ENCODE results near the gene IFIT1.
"Not testable (repeated sequence)": the region's sequence is repeated elsewhere in the genome, so short reads cannot be mapped to it uniquely, and the experiment has no call there.

Gene IFIT1

DNA sequence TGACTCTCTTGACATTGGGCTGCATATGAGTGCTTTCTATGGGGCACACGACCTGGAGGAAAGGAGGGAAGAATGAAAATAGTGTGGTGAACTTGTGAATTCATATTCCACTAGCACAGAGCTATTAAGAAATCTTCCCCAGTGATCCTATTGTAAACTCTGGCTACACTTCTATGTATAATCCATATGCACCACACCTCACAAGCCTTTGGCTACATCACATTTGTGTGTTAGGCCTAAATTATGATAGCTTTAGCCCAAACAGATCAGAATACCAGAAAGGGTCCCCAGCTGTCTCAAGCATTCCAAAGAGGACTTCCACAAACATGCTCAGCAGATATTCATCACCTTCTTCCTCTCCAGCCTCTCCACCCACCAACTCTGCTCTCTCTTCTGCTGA lies 24.3 kb upstream of the IFIT1 start:
- no peak for DNase-seq

GRCh38 chr10:89369156-89370105 lies 23.0 kb upstream of the IFIT1 start:
- DNase-seq = no peak

GRCh38 chr10:89371079-89371478 lies 21.3 kb upstream of the IFIT1 start:
- DNase-seq = no peak

- no peak for DNase-seq
These were observed 20.4 kb upstream of the IFIT1 start for GRCh38 chr10:89371987-89372386.

GRCh38 chr10:89373916-89374711 lies 18.3 kb upstream of the IFIT1 start:
- DNase-seq = no peak

GRCh38 chr10:89374713-89375141 lies 17.7 kb upstream of the IFIT1 start:
- no peak for DNase-seq

GRCh38 chr10:89377705-89378637 lies 14.5 kb upstream of the IFIT1 start, which contains the start of gene IFIT1B:
IFIT1B (plus strand) TSS chr10:89378056; CDS start chr10:89378136, 80 bp downstream.
- DNase-seq = no peak

- no peak for DNase-seq
These were observed 13.3 kb upstream of the IFIT1 start for GRCh38 chr10:89379103-89379502.

DNA sequence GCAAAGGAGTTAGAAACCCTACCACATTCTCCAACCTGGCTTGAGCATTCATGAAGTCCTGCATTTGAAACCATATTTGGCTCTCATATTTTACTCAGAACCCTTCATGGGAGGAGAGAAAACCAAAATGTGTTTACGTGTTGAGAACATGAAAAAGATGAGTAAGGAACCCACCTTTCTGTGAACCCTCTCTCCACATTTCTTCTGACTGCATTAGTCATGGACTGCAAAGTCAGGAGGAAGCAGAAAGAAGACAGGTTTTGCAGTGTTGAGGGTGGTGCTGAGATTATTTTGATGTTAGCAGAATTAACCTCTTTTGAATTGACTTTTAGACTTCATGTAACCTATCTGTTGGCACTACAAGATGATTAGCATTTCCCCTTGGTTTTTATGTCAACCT lies 9.7 kb upstream of the IFIT1 start:
- no peak for DNase-seq

DNA sequence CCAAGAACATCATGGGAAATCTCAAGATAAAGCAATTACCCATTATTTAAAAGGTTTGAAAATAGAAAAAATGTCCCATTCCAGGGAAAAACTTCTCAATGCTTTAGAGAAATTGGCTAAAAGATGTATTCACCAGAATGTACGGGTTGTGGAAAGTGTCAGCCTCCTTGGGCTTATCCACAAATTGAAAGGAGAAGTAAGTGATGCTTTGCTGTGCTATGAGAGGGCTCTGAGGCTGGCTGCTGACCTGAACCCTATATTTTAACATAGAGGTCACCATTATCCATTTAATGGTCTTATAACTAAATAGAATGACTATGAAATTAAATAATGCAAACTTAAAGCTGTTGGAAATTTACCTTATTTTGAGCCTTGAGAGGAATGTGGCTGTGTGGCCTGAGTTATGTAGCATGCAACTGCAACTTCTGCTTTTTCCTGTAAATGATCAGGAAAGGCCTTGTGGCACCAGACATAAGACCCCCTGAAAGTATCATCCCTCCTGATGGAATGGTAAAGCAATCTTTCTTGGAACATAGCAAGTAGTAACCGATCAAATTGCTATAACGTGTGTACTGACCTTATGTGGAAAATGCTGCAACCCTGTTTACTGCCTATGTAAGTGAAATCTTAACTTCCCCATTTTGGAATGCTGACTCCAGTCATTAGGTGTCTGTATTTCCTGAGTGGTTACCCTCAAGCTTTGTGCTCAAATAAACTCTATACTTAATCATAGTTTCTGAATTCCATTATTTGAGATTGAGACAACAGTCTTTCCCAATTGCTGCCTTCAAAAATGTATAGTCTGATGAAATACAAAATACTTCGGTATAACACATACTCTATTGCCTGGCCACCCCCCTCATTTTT lies 7.7 kb upstream of the IFIT1 start:
- no peak for DNase-seq

GRCh38 chr10:89388806-89389205 lies 3.6 kb upstream of the IFIT1 start:
- DNase-seq = no peak

DNA sequence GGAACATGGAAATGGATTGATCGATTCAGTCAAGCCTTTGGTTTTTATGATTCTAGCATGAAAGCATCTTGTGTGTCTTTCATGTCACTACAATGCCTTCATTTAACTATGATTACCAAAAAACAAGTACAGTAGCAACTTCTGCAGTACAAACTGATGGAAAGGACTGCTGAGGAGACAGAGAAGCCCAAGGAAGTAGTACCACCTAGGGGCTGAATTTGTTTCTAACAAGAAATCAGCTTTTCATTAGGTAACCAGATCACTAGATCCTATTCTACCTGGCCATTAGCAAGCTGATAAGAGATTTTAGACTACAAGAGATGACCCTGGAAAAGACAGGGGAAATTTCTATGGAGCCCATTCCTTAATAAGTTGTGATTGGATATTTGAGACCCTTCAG lies 3.2 kb upstream of the IFIT1 start:
- no peak for DNase-seq

DNA sequence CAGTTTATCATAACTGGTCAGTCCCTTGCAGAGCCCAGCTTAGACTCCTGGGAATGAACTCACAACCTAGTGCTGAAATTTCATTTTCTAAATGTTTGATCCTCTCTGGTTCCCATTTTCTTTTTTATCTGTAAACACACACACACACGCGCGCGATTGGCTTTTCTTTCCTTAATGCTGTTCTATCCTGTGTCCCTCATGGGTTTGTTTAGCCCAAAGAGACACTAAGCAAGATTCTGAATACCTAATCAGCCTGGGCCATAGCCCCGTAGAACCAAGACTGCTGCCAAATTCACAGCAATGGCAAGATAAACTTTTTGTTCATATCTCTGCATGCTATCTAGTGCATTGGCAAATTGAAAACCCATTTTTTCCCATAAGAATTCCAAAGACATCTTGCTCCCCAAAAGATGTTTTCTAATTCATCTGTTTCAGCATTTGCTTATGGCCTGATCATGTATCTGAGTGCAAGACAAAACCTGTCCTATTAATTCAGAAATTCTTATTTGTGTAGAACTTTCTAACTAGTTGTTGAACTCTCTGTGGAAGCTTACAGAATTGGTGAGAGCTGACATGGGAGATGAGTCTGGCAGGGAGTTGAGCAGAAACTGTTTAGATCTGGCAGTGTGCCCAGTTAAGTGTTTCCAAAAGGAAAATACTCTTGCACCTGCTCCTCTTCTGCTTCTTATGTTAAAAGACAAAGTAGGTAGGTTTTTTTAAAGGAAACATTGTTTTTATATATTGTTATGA lies 1.8 kb upstream of the IFIT1 start:
- no peak for DNase-seq

DNA sequence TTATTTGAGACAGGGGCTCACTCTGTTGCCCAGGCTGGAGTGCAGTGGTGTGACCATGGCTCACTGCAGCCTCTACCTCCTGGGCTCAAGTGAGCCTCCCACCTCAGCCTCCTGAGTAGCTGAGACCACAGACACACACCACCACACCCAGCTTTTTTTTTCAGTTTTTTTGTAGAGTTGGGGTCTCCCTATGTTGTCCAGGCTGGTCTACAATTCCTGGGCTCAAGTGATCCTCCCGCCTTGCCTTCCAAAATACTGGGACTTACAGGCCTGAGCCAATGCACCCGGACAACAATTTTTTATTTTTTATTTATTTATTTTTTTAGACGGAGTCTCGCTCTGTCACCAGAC lies 1.2 kb upstream of the IFIT1 start:
- DNase-seq = not testable (repeated sequence)

GRCh38 chr10:89392974-89393373 lies 551 bp downstream of the IFIT1 start:
- no peak for DNase-seq

GRCh38 chr10:89393898-89394297 lies 1.5 kb downstream of the IFIT1 start:
- DNase-seq = no peak

DNA sequence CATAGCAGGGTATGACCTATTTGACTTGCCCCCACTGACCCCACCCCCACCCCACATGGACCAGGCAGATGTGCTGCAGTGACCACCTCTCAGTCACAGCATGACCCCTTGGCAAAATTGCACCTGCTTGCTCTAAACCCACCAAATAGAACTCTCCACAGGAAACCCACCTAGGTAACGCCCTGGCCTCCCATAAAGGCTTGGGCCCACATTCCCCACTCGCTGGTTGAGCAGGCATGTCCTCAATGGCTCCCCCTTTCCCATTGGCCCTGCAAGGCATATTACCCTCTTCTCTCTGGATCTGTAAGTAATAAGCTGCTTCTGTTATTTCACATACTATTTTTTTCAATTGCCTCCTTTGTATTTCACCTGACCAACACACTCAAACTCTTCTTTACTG lies 2.7 kb downstream of the IFIT1 start:
- DNase-seq = no peak

- DNase-seq = no peak
These were observed 5.8 kb downstream of the IFIT1 start for GRCh38 chr10:89398003-89398749.

DNA sequence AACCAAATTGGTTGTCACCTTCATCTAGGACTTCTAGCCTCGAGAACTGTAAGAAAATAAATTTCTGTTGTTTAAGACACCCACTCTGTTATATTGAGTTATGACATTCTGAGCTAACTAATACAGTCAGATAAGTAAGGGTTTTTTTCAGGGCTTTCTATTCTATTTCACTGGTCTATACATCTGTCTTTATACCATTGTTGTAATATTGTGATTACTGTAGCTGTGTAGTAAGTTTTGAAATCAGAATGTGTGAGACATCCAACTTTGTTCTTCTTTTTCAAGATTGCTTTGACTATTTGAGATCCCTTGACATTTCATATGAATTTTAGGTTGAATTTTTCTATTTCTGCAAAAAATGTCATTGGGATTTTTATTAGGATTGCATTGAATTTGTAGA lies 7.5 kb downstream of the IFIT1 start:
- no peak for DNase-seq

GRCh38 chr10:89403043-89403442 lies 10.6 kb downstream of the IFIT1 start:
- no peak for DNase-seq

Measured in stimulated activated CD4-positive, alpha-beta T cell treated with anti-CD3 and anti-CD28 coated beads, Interleukin-12 subunit alpha, Interleukin-12 subunit beta, amount 100 ng/mL, for 4 hours (primary cell).